HepG2 (cell line): ENCODE results near the gene LRRC40. TPM values are rescaled to one million over a fixed set of nuclear protein-coding genes. Genes with fewer than 3 reads are reported as not detected.
A peak's percentile ranks its signal among the peaks of the same experiment; 100 is the strongest.

Source experiments
- ATF1 ChIP-seq: IDR thresholded peaks from 2 replicates; pipeline ENCODE4 v1.6.1; 2016; ENCODE audit warnings: mild to moderate bottlenecking, control low read depth
- CBFB ChIP-seq: sonication (generic); formaldehyde crosslinking; IDR thresholded peaks from 2 replicates; pipeline ENCODE4 v1.4.0; 2020; ENCODE audit warnings: missing genetic modification reagents
- CSRNP1 ChIP-seq: sonication (generic); formaldehyde crosslinking; IDR thresholded peaks from 2 replicates; pipeline ENCODE4 v1.8.1; 2023; ENCODE audit warnings: mild to moderate bottlenecking, missing genetic modification reagents
- DRAP1 ChIP-seq: IDR thresholded peaks from 2 replicates; pipeline ENCODE4 v1.6.1; 2016; ENCODE audit warnings: missing genetic modification reagents, missing compliant biosample characterization
- EHMT2 ChIP-seq: fragments of 200-600 bp; sonication (generic); IDR thresholded peaks from 2 replicates; pipeline ENCODE4 v1.7.0; 2017; ENCODE audit warnings: antibody characterized with exemption, low read depth, low read length, borderline replicate concordance
- ESRRA ChIP-seq: sonication (generic); formaldehyde crosslinking; IDR thresholded peaks from 2 replicates; pipeline ENCODE4 v1.5.1; 2020; ENCODE audit warnings: mild to moderate bottlenecking, low read depth, missing genetic modification reagents
- FOSL2 ChIP-seq: sonication (generic); formaldehyde crosslinking; IDR thresholded peaks from 2 replicates; pipeline ENCODE4 v1.4.0; 2020; ENCODE audit warnings: missing genetic modification reagents
- GTF3A ChIP-seq: sonication (generic); formaldehyde crosslinking; conservative IDR thresholded peaks from 2 replicates; pipeline ENCODE4 v1.4.0; 2020; ENCODE audit warnings: mild to moderate bottlenecking, missing genetic modification reagents
- HINFP ChIP-seq: sonication (generic); formaldehyde crosslinking; IDR thresholded peaks from 2 replicates; pipeline ENCODE4 v1.4.0; 2020; ENCODE audit warnings: low read depth, mild to moderate bottlenecking, missing genetic modification reagents
- HNF4A ChIP-seq: sonication (generic); formaldehyde crosslinking; IDR thresholded peaks from 2 replicates; pipeline ENCODE4 v1.4.0; 2020; ENCODE audit warnings: missing genetic modification reagents
- KDM5B ChIP-seq: sonication (generic); formaldehyde crosslinking; IDR thresholded peaks from 2 replicates; pipeline ENCODE4 v1.4.0; 2020; ENCODE audit warnings: missing genetic modification reagents, mild to moderate bottlenecking, borderline replicate concordance
- MAZ ChIP-seq, 2 experiments: sonication (generic) in 1 of 2; formaldehyde crosslinking in 1 of 2; IDR thresholded peaks; 2 replicates each; pipeline versions ENCODE4 v1.5.0 to v1.6.1; 2012 to 2020; ENCODE audit warnings: low read depth in 2 of 2, mild to moderate bottlenecking in 2 of 2, borderline replicate concordance in 1 of 2, improper control_type of control experiment in 1 of 2, low read length in 1 of 2, missing genetic modification reagents in 1 of 2, moderate library complexity in 1 of 2
- MED13 ChIP-seq: sonication (generic); formaldehyde crosslinking; IDR thresholded peaks from 2 replicates; pipeline ENCODE4 v1.5.0; 2020; ENCODE audit warnings: missing genetic modification reagents
- MEIS1 ChIP-seq: sonication (generic); formaldehyde crosslinking; IDR thresholded peaks from 2 replicates; pipeline ENCODE4 v1.9.0; 2021; ENCODE audit warnings: mild to moderate bottlenecking, missing genetic modification reagents, moderate library complexity, borderline replicate concordance
- POLR2AphosphoS5 ChIP-seq: IDR thresholded peaks from 2 replicates; pipeline ENCODE4 v1.6.1; 2012; ENCODE audit warnings: low read depth, low read length
- RXRB ChIP-seq: IDR thresholded peaks from 2 replicates; pipeline ENCODE4 v1.6.1; 2016; ENCODE audit warnings: borderline replicate concordance, missing genetic modification reagents, missing compliant biosample characterization
- SCMH1 ChIP-seq: sonication (generic); formaldehyde crosslinking; IDR thresholded peaks from 2 replicates; pipeline ENCODE4 v1.9.0; 2021; ENCODE audit warnings: missing genetic modification reagents, mild to moderate bottlenecking, borderline replicate concordance
- TRIM24 ChIP-seq: sonication (generic); formaldehyde crosslinking; IDR thresholded peaks from 2 replicates; pipeline ENCODE4 v1.8.0; 2022; ENCODE audit warnings: mild to moderate bottlenecking, missing genetic modification reagents
- WIZ ChIP-seq: sonication (generic); formaldehyde crosslinking; IDR thresholded peaks from 2 replicates; pipeline ENCODE4 v1.5.1; 2020; ENCODE audit warnings: mild to moderate bottlenecking, missing genetic modification reagents
- ZNF747 ChIP-seq: sonication (generic); formaldehyde crosslinking; IDR thresholded peaks from 2 replicates; pipeline ENCODE4 v1.8.1; 2023; ENCODE audit warnings: missing genetic modification reagents, mild to moderate bottlenecking, borderline replicate concordance
- ZNF83 ChIP-seq: sonication (generic); formaldehyde crosslinking; IDR thresholded peaks from 2 replicates; pipeline ENCODE4 v1.4.0; 2020; ENCODE audit warnings: missing genetic modification reagents, mild to moderate bottlenecking, borderline replicate concordance
- polyA plus RNA-seq, 8 experiments: library from polyadenylated mRNA; depleted of rRNA in 3 of 8; stranded (reverse) in 7 of 8; unstranded in 1 of 8; fragments of >200 nt; fragmentation: Illumina TruSeq in 4 of 8; extraction: Trizol in 4 of 8; gene quantifications; 2 replicates each; pipeline versions ENCODE4 v1.2.1 to v1.2.3, GENCODE V29; 2011 to 2016; ENCODE audit warnings: low read depth in 4 of 8, missing spikeins in 1 of 8, mixed read lengths in 1 of 8; ENCODE audit not compliant: insufficient read depth in 1 of 8
- total RNA-seq, 5 experiments: library from RNA; depleted of rRNA; stranded (reverse); fragments of >200 nt; fragmentation: Illumina TruSeq; extraction: Trizol; gene quantifications; 2 replicates each; pipeline ENCODE4 v1.2.3, GENCODE V29; 2016; ENCODE audit warnings: low read depth in 1 of 5
- TF ChIP-seq, protein P1 (sequence below): IDR thresholded peaks from 2 replicates; pipeline ENCODE4 v1.6.1; 2016; ENCODE audit warnings: mild to moderate bottlenecking, missing biosample characterization, missing genetic modification reagents
- TF ChIP-seq, protein P2 (sequence below): IDR thresholded peaks from 2 replicates; pipeline ENCODE4 v1.6.1; 2016; ENCODE audit warnings: control low read depth

LRRC40 gene
- total and polyA plus RNA-seq, 2 of the 13 experiments (the other 11 are each of a cell fraction or from before 2014, with no cell fraction given), result 10.3 to 32.7 TPM

- peak; percentile 50; the same call in 1 of the 2 replicates for TF ChIP-seq FOSL2
- TF ChIP-seq RXRB (CRISPR knock-in tag), result peak; percentile 66
- TF ChIP-seq GTF3A, result no peak
- TF ChIP-seq POLR2AphosphoS5, result peak; percentile 88
- no peak for TF ChIP-seq SCMH1 (CRISPR knock-in tag)
- TF ChIP-seq HNF4A (CRISPR knock-in tag), result peak; percentile 99
- TF ChIP-seq, protein P1, sequence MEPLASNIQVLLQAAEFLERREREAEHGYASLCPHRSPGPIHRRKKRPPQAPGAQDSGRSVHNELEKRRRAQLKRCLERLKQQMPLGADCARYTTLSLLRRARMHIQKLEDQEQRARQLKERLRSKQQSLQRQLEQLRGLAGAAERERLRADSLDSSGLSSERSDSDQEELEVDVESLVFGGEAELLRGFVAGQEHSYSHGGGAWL (CRISPR knock-in tag), result peak; percentile 75; the same call in 1 of the 2 replicates
- TF ChIP-seq MAZ (IDR thresholded peaks at IDR 0.05; ENCODE audit: borderline replicate concordance, low read depth, low read length), result peak; percentile 79
- TF ChIP-seq MAZ (CRISPR knock-in tag; IDR thresholded peaks at IDR 0.05; ENCODE audit: low read depth), result peak; percentile 92
- peak; percentile 89; the same call in 1 of the 2 replicates for TF ChIP-seq CBFB (CRISPR knock-in tag)
- TF ChIP-seq KDM5B (CRISPR knock-in tag), result peak; percentile 74; the same call in 1 of the 2 replicates
- TF ChIP-seq HINFP (CRISPR knock-in tag), result peak; percentile 60; the same call in 1 of the 2 replicates
- peak; percentile 92 for TF ChIP-seq CSRNP1
- no peak; the same call in 1 of the 2 replicates for TF ChIP-seq MEIS1 (CRISPR knock-in tag)
- TF ChIP-seq WIZ, result peak; percentile 78; the same call in 1 of the 2 replicates
- peak; percentile 99 for TF ChIP-seq ATF1 (CRISPR knock-in tag)
- no peak for TF ChIP-seq EHMT2
- TF ChIP-seq, protein P2, sequence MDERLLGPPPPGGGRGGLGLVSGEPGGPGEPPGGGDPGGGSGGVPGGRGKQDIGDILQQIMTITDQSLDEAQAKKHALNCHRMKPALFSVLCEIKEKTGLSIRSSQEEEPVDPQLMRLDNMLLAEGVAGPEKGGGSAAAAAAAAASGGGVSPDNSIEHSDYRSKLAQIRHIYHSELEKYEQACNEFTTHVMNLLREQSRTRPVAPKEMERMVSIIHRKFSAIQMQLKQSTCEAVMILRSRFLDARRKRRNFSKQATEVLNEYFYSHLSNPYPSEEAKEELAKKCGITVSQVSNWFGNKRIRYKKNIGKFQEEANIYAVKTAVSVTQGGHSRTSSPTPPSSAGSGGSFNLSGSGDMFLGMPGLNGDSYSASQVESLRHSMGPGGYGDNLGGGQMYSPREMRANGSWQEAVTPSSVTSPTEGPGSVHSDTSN (CRISPR knock-in tag), result no peak
- TF ChIP-seq ZNF83 (CRISPR knock-in tag), result no peak
- peak; percentile 88 for TF ChIP-seq ZNF747 (CRISPR knock-in tag)
- TF ChIP-seq MED13 (CRISPR knock-in tag), result 0 out of 2 replicates have a peak, but pooled peaks have one; percentile 38
- peak; percentile 86 for TF ChIP-seq DRAP1 (CRISPR knock-in tag)
- no peak for TF ChIP-seq TRIM24
- TF ChIP-seq ESRRA (CRISPR knock-in tag), result no peak
Measured at GRCh38 chr1:70205434-70206118, at the start of gene LRRC40 (continued).
